Cardiac septum (tissue), 1 donor: ENCODE data around the gene MXRA7. TPM values are rescaled to one million over a fixed set of nuclear protein-coding genes. Genes with fewer than 3 reads are reported as not detected.
"Not testable (repeated sequence)": the region's sequence is repeated elsewhere in the genome, so short reads cannot be mapped to it uniquely, and the experiment has no call there.

Experiments used
- DNase-seq: peaks from one replicate; pipeline ENCODE4 v3.0.0-alpha.2; 2020; ENCODE audit warnings: low spot score
- intact Hi-C: fragments of 100-400 bp; cut with DNase I; formaldehyde crosslinking; loops from one replicate; pipeline ENCODE4 v1.14.0; 2022
- total RNA-seq: library from RNA; stranded (reverse); fragmentation: NEBNext Ultra II Directional; extraction: Animal tissue kit (Norgen Biotek cat#: 25700); gene quantifications from one replicate; pipeline ENCODE4 v1.2.1, GENCODE V29; 2021
- donor health status: DM: no; HTN: no; CAD: no.

The MXRA7 gene
- total RNA-seq, 1 donor from 2014 or later: 666 TPM

GRCh38 chr17:76701471-76701967 is 9.2 kb downstream of the MXRA7 start:
- no peak for DNase-seq
- intact Hi-C loops: no loop called here

DNA sequence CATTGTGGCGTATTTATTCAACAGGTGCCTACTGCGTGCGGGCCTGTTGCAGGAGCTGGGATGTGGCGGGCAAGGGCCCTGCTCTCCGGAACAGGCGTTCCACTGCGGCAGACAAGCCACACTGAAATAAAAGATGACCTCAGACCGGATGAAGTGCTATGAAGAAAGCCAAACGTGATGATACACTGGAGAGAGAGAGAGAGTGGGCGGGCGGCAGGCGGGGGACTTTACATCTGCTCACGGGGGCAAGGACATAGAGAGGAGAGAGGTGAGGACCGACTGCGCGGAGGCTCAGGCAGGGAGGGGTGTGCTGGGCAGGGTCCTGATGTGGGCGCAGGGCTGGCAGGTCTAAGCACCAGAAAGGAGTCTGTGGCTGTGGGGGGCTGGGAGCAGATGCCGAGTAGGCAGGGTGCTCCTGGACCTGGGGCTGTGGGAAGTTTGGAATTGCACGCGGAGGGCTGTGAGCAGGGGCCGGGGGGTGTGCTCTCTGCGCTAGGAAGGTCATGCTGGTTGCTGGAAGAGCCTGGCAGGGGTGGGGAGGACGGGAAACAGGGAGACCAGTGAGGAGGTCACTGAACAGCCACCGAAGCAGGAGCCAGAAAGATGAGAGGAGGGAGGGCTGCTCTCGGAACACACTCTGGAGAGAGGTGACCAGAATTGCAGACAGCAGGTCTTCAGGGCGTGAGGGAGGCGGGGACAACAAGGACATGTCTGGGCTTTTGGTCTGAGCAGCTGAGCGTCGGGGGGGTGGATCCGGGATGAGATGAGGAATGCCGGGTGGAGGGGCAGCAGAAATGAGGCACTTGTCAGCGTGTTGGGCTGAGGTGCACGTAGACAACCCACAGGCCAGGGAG is 9.9 kb downstream of the MXRA7 start:
- intact Hi-C loops: loop anchor here (1.0 kb wide), 2 partner anchors 8 to 13 kb away; no protein-coding TSS in a partner anchor
- no peak for DNase-seq

DNA sequence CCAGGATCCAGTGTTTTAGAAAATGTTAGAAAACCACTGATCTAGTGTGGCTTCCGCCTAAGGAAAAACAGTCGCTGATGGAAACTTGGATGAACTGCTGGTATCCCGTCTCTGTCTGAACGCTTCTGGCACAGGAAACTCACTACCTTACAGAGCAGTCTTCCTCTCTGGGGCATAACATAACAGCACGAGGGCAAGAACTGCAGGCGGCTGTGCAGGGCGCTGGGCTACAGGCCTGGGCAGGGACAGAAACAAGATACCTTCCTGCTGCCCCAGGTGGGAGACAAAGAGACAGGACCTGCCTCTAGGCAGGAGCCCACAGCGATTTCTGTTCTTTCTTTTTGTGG is 10.5 kb downstream of the MXRA7 start:
- DNase-seq: no peak
- intact Hi-C loops: loop anchor here (1.0 kb wide), 2 partner anchors 9 to 12 kb away; no protein-coding TSS in a partner anchor

- intact Hi-C loops: not testable (repeated sequence)
Measured at GRCh38 chr17:76698466-76698977, 12.2 kb downstream of the MXRA7 start.

GRCh38 chr17:76697702-76698465 is 12.9 kb downstream of the MXRA7 start:
- no peak for DNase-seq

More at GRCh38 chr17:76698466-76698977, 12.2 kb downstream of the MXRA7 start:
- not testable (repeated sequence) for DNase-seq

DNA sequence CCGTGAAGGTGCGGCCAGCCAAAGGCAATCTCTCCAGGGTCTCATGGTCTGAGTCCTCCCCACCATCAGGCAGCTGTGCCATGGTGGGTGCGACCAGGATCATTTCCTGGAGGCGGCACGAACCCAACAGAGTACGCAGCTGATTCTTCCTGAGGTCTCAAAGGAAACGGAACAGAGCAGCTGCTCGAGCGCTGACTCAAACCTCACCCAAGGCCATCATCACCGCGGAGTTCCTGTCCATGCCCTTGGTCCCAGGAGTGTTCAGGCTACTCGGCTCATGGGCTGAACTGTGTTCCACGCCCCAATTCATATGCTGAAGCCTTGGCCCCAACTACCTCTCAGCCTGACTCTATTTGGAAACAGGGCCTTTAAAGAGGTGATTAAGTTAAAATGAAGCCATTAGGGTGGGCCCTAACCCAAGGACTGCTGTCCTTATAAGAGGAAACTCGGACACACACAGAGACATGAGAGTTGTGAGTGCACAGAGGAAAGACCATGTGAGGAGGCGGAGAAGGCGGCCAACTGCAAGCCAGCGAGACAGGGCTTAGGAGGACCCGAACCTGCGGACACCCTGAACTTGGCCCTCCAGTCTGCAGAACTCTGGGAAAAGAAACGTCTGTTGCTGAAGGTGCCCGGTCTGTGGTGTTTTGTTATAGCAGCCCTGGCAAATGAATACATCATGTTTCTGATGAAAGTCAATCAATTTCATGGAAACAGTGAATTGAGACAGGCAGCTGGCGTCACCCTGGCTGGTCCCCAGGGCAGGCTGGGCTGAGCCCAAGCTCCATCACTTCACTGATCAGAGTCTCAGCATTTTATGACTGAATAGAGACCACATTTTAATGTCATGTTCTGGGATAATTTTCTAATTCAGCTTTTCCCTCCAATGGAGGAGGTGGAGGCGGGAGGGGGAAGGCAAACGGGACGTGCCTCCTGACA is 13.7 kb downstream of the MXRA7 start:
- DNase-seq: no peak
- intact Hi-C loops: no loop called here

More at GRCh38 chr17:76697702-76698465, 12.9 kb downstream of the MXRA7 start:
- intact Hi-C loops: no loop called here

- intact Hi-C loops: no loop called here
- DNase-seq: no peak
Measured at GRCh38 chr17:76695059-76695831, 15.5 kb downstream of the MXRA7 start.

DNA sequence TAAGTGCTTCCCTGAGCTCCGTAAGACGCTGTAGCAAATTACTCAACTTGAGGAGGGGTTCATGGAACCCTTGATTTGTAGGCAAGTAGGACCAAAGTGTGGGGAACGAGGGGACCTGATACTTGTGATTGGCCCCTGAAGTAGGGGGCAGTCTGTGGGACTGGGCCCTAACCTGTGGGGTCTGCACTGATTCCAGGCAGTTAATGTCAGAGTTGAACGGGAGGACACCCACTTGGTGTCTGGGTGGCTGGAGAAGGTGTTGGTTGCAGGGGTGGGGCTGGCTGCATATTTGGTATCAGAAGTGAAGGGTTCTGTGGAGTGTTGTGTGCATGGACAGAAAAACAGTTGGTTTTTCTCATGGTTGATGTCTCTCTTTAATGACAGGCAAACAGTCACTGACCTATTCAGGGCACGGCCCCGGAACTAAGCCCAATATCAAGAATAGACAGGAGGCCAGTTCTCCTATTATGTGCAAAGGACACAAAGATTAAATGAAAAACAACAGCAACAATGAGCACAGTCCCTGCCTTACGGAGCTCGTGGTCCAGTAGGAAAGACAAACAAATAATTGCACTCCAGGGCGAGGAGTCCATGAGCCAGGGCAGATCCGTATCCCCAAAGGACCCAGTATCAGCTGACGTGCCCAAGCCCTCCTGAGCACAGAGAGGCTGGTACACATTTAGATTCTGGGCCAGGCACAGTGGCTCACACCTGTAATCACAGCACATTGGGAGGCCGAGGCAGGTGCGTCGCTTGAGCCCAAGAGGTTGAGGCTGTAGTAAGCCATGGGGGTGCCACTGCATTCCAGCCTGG is 19.2 kb downstream of the MXRA7 start:
- DNase-seq: no peak
- intact Hi-C loops: no loop called here

- intact Hi-C loops: no loop called here
- DNase-seq: no peak
Measured at GRCh38 chr17:76690596-76691280, 20.0 kb downstream of the MXRA7 start.

- intact Hi-C loops: loop anchor here (2.0 kb wide), 1 partner anchor 19 kb away; no protein-coding TSS in a partner anchor
Measured at GRCh38 chr17:76689859-76690258, 20.9 kb downstream of the MXRA7 start.

GRCh38 chr17:76688165-76688622 is 22.6 kb downstream of the MXRA7 start:
- peak; percentile 77 for DNase-seq
- intact Hi-C loops: loop anchor here (1.0 to 2.0 kb wide), 2 partner anchors 12 to 21 kb away; no protein-coding TSS in a partner anchor

More at GRCh38 chr17:76689859-76690258, 20.9 kb downstream of the MXRA7 start:
- no peak for DNase-seq

DNA sequence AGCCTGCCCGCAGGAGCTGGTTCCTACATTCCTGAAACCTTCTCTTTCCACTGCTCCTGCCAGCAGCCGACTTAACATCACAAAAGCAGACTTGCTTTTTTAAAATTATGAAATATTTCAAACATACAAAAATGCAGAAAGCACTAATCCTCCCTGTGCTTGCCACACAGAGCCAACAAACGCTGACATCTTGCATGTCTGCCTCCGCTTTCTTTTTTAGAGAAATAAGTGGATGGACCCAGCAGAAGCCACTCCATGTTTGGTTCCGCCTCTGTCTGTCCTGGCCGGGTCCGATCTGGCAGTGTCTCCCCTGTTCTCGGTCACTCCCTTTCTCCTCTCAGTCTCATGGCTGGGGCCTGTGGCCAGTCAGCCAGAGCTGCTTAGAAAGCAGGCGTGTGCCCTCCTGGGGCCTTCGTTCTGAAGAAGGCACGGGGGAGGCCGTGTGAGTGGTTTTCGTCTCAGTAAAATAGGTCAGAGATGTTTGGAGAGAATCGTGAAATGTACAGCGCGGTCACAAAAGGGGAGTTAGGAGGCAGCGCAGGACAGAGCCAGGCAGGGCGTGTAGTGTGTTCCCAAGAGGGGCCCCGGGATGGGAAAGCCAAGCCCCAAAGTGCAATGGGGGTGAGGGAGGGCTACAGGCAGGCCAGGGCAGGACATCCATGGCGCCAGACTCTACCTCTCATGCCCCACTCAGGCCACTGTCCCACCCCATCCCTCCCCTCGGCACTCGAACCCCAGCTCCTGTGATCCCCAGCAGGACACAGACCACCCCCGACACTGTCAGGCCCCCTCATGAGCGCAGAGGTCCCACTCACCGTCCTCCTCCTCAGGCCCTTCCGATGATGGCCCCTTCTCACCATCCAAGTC is 23.2 kb downstream of the MXRA7 start:
- intact Hi-C loops: loop anchor here (1.0 to 2.0 kb wide), 2 partner anchors 13 to 21 kb away; no protein-coding TSS in a partner anchor
- DNase-seq: peak; percentile 81

DNA sequence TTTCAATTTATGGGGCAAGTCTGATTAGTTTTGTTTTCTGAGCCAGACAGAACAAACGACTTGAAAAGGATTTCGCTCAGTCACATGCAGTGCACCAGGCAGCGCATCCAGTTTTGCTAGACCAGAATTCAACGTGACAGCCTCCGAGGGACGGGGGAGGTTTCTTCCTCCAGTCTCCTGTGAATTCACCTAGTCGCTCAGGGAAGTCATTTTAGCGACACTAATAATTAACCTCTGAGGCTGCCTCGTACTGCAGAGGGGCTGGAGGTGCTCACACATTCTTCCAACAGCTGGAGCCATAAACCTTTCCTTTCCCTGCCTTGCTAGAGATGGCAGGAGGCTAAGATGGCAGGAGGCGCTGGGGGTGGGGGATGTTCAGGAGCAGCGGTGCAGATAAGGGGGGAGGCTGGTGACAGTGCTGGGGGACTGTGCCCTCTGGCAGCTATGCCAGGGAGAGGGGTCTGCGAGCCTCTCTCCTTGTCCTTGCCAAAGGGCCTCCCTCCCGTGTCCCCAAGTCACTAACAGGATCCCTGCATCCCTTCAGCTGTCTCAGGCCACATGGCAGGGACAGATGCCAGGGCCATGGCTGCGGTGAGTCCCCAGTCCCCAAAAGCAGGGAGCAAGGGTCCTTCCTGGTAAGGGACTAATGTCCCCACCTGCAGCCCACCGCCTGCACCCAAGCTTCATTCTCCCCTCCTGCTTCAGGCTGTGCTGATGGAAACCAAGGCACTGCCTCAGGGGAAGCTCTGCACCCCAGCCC is 24.0 kb downstream of the MXRA7 start:
- intact Hi-C loops: no loop called here

GRCh38 chr17:76685846-76686245 is 24.9 kb downstream of the MXRA7 start:
- intact Hi-C loops: no loop called here
- DNase-seq: peak; percentile 82

More for the DNA sequence above, 24.0 kb downstream of the MXRA7 start:
- DNase-seq: peak; percentile 58

DNA sequence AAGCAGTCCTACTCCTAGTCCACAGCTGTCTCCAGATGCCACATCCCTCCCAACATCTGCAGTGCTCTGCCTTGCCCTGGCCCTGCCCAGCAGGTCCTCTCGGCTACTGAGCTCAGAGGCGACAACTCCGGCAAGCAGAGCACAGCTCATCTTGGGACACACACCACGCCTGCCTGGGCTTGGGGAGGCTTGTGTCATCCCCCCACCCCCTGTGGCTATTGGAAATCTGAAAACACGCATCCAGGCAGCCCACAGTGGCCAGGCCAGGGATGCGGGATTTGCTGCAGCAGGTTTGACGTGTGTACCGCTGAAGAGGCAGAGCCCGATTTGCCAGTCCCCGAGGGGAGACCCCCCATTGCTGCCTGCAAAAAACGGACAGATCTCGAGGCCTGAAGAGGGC is 25.4 kb downstream of the MXRA7 start:
- peak; percentile 60 for DNase-seq
- intact Hi-C loops: no loop called here
